Type B pancreatic cell (in vitro differentiated cells): ENCODE data around the gene C19orf12. TPM values are rescaled to one million over a fixed set of nuclear protein-coding genes. Genes with fewer than 3 reads are reported as not detected.
"Not testable (repeated sequence)": the region's sequence is repeated elsewhere in the genome, so short reads cannot be mapped to it uniquely, and the experiment has no call there.

Experiments used
- DNase-seq: peaks from one replicate; pipeline ENCODE4 v3.0.0; 2021; ENCODE audit warnings: mixed read lengths; ENCODE audit not compliant: unreplicated experiment; ENCODE audit errors: extremely low spot score
- H3K27ac Mint-ChIP-seq: 2 replicates; pipeline ENCODE4 v1.8.0; 2021; ENCODE audit warnings: mild to moderate bottlenecking, mixed read lengths
- H3K27me3 Mint-ChIP-seq: 2 replicates; pipeline ENCODE4 v1.8.0; 2021; ENCODE audit warnings: mixed read lengths
- H3K36me3 Mint-ChIP-seq: 2 replicates; pipeline ENCODE4 v1.8.0; 2021; ENCODE audit warnings: mixed read lengths
- H3K4me1 Mint-ChIP-seq: one replicate; pipeline ENCODE4 v1.8.0; 2021; ENCODE audit warnings: mixed read lengths; ENCODE audit not compliant: unreplicated experiment
- H3K4me3 Mint-ChIP-seq: 2 replicates; pipeline ENCODE4 v1.8.0; 2021; ENCODE audit warnings: mild to moderate bottlenecking, mixed read lengths
- H3K9me3 Mint-ChIP-seq: 2 replicates; pipeline ENCODE4 v1.8.0; 2021; ENCODE audit warnings: mixed read lengths
- total RNA-seq: library from RNA; stranded (reverse); gene quantifications from 2 replicates; pipeline ENCODE4 v1.2.1, GENCODE V29; 2021; ENCODE audit warnings: low replicate concordance
- TF ChIP-seq, protein P1 (sequence below): fragments of 200-600 bp; sonication (generic); conservative IDR thresholded peaks from 2 replicates; pipeline ENCODE4 v1.5.0; 2021; ENCODE audit warnings: antibody characterized with exemption, mild to moderate bottlenecking

Gene C19orf12
- total RNA-seq, 1 donor from 2014 or later = 23.9 TPM

- peak overlapping the region; percentile 97 for H3K27ac Mint-ChIP-seq
- H3K36me3 Mint-ChIP-seq = peaks cover 8% of the 10 kb centered on the region
- H3K4me3 Mint-ChIP-seq = no peak overlapping the region
- H3K9me3 Mint-ChIP-seq = no peaks in the 10 kb centered on the region
- TF ChIP-seq, protein P1, sequence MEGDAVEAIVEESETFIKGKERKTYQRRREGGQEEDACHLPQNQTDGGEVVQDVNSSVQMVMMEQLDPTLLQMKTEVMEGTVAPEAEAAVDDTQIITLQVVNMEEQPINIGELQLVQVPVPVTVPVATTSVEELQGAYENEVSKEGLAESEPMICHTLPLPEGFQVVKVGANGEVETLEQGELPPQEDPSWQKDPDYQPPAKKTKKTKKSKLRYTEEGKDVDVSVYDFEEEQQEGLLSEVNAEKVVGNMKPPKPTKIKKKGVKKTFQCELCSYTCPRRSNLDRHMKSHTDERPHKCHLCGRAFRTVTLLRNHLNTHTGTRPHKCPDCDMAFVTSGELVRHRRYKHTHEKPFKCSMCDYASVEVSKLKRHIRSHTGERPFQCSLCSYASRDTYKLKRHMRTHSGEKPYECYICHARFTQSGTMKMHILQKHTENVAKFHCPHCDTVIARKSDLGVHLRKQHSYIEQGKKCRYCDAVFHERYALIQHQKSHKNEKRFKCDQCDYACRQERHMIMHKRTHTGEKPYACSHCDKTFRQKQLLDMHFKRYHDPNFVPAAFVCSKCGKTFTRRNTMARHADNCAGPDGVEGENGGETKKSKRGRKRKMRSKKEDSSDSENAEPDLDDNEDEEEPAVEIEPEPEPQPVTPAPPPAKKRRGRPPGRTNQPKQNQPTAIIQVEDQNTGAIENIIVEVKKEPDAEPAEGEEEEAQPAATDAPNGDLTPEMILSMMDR = no peak
- peaks cover 21% of the 10 kb centered on the region for H3K4me1 Mint-ChIP-seq
- H3K27me3 Mint-ChIP-seq = no peaks in the 10 kb centered on the region
- no peak for DNase-seq
These were observed 42.1 kb downstream of the C19orf12 start for GRCh38 chr19:29672933-29673336.

DNA sequence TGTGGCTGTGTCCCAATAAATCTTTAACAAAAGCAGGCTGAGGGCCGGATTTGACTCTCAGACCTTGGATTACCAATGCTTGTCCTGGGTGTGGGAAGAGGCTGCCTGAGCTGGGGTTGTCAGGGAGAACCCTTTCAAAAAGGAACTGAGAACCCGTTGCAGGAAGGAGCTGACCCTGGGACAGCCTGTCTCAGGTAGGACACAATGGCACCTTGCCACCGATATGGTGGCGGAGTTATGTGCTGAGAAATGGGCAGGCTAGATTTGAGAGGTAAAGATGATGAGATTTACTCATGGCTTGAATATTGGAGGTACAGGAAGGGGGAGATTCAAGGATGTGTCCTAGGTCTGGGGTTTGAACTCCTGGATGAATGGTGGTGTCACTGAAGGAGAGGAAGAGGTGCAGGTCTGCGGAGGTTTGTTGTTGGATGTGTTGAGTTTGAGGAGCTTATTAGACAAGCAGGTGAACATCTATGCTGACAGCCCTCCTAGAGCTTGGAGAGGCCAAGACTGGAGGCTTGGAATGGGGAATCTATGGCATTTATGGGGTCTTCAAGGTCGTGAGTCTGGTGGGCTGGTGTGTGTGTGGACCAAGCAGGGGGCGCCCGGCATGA is 42.6 kb downstream of the C19orf12 start:
- TF ChIP-seq, protein P1 = no peak
- no peaks in the 10 kb centered on the region for H3K27me3 Mint-ChIP-seq
- peak overlapping the region; percentile 10 for H3K4me3 Mint-ChIP-seq
- peaks cover 21% of the 10 kb centered on the region for H3K4me1 Mint-ChIP-seq
- DNase-seq = no peak
- no peaks in the 10 kb centered on the region for H3K9me3 Mint-ChIP-seq
- H3K36me3 Mint-ChIP-seq = peaks cover 8% of the 10 kb centered on the region
- peak overlapping the region; percentile 97 for H3K27ac Mint-ChIP-seq

- Mint-ChIP-seq H3K36me3 (peaks cover 8% of the 10 kb centered on the region), H3K27ac (peak overlapping the region; percentile 97), H3K27me3 (no peaks in the 10 kb centered on the region), H3K9me3 (no peaks in the 10 kb centered on the region), H3K4me1 (peaks cover 29% of the 10 kb centered on the region), H3K4me3 (peak overlapping the region; percentile 65)
- no peak for DNase-seq
- TF ChIP-seq, protein P1 = peak; percentile 49
These were observed 43.5 kb downstream of the C19orf12 start for GRCh38 chr19:29671393-29672160.

GRCh38 chr19:29671026-29671392 is 44.1 kb downstream of the C19orf12 start:
- not testable (repeated sequence) for H3K9me3 Mint-ChIP-seq, H3K36me3 Mint-ChIP-seq, DNase-seq, H3K27me3 Mint-ChIP-seq
- Mint-ChIP-seq H3K27ac (peak overlapping the region; percentile 97), H3K4me1 (peaks cover 31% of the 10 kb centered on the region), H3K4me3 (peak overlapping the region; percentile 65)

- peaks cover 8% of the 10 kb centered on the region for H3K36me3 Mint-ChIP-seq
- no peak overlapping the region for H3K4me3 Mint-ChIP-seq
- no peaks in the 10 kb centered on the region for H3K27me3 Mint-ChIP-seq
- H3K27ac Mint-ChIP-seq = peak overlapping the region; percentile 97
- DNase-seq = no peak
- peaks cover 31% of the 10 kb centered on the region for H3K4me1 Mint-ChIP-seq
- no peaks in the 10 kb centered on the region for H3K9me3 Mint-ChIP-seq
- TF ChIP-seq, protein P1 = no peak
These were observed 44.8 kb downstream of the C19orf12 start for GRCh38 chr19:29670255-29670654.
